Left lobe of liver (tissue), 2 donors: ENCODE results near the gene ARRDC1. TPM values are rescaled to one million over a fixed set of nuclear protein-coding genes. Genes with fewer than 3 reads are reported as not detected.

Experiments
- ATAC-seq: fragments of 200-7000 bp; cut with Tn5 transposase; one replicate; pipeline ENCODE4 v1.9.1; 2020; ENCODE audit warnings: mild to moderate bottlenecking, moderate library complexity
- DNase-seq: peaks from one replicate; pipeline ENCODE4 v3.0.0-alpha.2; 2020; ENCODE audit warnings: low spot score
- total RNA-seq: library from RNA; stranded (reverse); gene quantifications from one replicate; pipeline ENCODE4 v1.2.1, GENCODE V29; 2021
- donor health status: DM: no; HTN: no; CAD: no; lungs with moderate emphysema.
- donor health status: DM: no; HTN: yes; CAD: no.

The ARRDC1 gene
- total RNA-seq, 1 donor from 2014 or later = 29.0 TPM

DNA sequence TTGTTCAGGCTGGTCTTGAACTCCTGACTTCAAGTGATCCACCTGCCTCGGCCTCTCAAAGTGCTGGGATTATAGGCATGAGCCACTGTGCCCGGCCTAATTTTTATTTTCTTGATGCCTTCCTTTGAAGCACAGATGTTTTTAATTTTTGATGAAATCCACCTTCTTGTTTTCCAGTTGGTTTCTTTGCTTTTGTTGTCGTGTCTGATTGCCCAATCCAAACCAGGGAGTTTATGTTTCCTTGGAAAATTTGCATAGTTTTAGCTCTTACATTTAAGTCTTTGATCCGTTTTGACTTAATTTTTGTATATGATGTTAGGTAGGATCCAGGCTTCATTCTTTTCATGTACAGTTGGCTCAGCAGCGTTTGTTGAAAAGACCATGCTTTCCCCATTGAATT is 28.5 kb downstream of the ARRDC1 start:
- DNase-seq (no peak), ATAC-seq (no peak)

DNA sequence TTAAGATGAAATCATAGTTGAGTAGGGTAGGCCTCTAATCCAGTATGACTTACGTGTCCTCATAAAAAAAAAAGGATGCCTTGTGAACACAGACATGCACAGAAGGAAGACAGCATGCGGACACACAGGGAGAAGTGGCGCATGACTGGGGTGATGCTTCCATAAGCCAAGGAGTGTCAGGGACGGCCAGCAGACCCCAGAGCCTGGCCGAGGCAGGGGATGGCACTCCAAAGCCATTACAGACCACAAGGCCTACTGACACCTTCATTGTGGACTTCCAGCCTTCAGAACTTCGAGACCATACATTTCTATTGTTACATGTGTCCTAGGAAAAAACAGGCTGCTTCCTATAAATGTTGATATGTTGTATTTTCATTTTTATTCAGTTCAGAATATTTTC is 33.2 kb downstream of the ARRDC1 start:
- DNase-seq = no peak
- no peak for ATAC-seq

DNA sequence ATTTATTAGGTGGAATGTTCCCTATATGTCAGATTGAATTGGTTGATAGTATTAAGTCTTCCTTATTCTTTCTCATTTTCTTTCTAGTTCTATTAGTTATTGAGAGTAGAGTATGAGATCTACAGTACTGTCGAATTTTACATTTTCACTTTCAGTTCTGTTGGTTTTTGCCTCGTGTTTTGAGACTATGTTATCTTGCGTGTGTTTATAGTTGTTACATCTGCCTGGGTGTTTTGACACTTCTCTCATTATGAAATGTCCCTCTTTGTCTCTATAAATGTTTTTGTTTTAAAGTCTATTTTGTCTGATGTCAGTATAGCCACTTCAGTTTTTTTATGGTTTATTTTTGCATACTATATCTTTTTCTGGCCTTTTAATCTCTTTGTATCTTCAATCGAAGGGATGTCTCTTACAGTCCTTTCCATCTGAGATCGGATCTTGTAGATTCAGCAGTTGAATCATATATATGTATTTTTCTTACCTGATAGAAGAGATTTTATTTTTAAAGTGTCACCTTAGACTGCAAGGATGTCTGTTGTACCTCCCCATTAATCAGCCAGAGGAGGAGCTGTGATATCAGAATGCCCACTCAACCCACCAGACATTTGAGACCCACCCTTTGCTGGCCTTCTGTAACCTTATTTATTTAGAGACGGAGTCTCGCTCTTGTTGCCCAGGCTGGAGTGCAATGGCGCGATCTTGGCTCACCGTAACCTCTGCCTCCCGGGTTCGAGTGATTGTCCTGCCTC is 34.0 kb downstream of the ARRDC1 start:
- DNase-seq = no peak

DNA sequence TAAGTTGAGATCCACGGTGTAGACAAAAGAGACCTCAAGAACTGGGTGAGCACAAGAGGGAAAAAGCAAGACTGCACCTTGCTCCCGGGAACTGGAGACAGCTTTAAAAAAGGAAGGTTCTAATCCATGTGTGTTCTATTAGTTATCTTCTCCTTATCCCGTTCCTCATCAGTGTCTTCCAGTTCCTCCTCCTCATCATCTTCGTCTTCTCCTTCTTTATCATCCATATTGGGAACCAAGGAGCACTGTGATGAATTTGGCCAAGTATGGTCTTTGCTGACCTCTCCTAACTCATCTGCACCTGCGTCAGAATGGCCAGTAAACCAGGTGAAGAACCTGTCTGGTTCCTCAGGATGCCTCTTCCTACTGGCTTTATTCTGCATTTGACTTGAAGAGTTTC is 35.4 kb downstream of the ARRDC1 start:
- ATAC-seq (no peak), DNase-seq (no peak)

More for the DNA sequence above, 34.0 kb downstream of the ARRDC1 start:
- peak; percentile 82 for ATAC-seq

DNA sequence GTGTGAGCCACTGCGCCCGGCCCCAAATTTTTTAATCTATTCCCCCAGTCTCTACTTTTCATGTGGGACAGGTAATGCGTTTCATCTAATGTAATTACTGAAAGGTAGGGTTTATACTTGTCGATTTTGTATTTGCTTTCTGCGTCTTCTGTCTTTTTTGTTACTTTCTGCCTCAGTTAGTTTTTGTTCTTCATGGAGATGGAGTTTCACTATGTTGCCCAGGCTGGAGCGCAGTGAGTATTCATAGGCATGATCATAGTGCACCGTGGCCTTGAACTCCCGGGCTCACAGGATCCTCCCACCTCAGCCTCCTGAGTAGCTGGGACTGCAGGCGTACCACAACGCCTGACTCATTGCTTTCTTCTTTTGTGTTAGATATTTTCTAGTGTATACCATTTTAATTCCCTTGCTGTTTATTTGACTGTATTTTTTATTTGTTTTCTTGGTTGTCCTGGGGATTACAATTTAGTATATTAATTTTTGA is 36.7 kb downstream of the ARRDC1 start:
- ATAC-seq (no peak), DNase-seq (no peak)

DNA sequence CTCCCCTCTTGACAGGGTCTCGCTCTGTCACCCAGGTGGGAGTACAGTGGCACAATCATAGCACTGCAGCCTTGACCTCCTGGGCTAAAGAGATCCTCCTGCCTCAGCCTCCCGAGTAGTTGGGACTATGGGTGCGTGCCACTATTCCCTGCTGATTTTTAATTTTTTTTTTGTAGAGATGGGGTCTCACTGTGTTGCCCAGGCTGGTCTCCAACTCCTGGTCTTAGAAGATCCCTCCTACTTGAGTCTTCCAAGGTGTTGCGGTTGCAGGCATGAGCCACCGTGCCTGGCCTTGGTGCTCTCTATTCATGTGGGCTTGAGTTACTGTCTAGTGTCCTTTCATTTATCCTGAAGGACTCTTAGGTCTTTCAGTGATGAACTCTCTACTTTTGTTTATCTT is 37.4 kb downstream of the ARRDC1 start:
- ATAC-seq (no peak), DNase-seq (no peak)

DNA sequence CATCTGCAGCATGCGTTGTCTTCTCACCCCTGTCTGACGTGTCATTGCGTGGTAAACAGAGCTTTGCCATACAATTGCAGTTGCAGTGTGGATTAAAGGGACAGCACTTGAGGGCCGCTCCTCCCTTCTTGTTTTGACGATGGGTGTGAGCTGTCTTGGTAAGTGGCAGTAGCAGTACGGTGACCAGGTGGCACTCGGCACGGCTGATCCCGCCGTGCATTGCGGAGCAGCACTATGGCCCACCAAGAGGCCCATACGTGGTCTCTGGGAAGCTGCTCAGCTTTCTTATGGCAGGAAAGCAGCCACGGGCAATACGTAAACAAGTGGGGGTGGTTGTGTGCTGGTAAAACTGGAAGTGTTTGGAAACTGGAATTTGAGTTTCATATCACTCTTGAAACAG is 38.4 kb downstream of the ARRDC1 start:
- DNase-seq (no peak), ATAC-seq (no peak)

DNA sequence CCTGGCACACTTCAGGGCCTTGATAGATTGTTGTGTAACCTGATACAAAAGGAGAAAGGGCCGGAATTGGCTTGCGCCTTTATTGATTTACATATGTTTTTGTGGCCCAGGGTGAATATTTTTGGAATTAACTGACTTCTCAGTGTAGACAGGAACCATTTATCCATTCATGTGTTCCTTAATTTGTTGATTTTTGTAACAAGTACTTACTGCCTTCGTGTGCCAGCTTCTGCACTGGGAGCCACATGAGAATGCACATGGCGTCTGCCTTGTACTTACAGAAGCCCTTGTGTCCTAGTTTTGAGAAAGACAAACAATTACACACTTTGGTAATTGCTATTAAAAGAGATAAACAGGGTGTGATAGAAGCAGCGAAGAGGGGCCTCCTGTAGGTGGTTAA is 39.7 kb downstream of the ARRDC1 start:
- no peak for ATAC-seq
- no peak for DNase-seq

DNA sequence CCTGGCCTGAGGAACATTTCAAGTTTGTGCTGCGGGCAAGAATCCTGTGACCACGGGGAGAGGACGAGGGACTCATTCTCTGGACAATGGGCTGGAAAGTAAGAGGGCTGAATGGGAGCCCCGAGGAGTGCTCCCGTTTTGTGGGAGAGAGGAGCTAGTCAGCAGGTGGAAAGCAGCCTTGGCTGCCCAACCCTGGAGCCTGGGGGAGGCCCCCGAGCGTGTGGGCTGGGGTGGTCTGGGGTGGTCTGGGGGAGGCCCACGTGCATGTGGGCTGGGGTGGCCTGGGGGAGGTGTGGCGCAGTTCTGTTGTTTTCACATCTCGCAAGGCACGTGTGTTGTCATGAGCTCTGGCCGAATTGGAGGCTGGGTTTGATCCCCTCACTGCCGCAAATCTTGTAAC is 40.9 kb downstream of the ARRDC1 start:
- DNase-seq (no peak), ATAC-seq (no peak)

DNA sequence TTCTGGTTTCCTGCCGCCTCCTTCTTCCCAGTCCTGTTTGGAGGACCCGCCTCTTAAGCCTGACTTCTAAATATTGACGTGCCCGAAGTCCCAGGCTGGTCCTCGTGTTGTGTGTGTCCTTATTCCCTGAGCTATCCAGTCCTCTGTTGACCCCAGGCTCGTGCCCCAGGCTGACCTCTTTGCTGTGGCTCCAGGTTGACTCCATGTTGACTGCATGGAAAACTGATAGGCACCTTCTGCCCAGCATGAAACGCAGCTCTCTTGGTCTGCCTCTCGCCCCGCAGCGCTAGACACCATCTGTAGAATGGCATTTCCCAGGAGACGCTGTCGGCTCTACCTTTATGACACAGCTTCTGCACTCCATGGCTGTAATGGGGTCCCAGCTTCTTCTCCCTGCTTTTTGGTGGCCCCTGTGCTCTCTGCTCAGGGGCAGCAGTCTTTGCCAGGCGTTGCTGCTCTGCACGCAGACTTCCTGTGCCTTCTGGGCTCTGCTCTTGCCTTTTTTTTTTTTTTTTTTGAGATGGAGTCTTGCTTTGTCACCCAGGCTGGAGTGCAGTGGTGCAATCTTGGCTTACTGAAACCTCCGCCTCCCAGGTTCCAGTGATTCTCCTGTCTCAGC is 41.7 kb downstream of the ARRDC1 start:
- DNase-seq (no peak), ATAC-seq (no peak)

DNA sequence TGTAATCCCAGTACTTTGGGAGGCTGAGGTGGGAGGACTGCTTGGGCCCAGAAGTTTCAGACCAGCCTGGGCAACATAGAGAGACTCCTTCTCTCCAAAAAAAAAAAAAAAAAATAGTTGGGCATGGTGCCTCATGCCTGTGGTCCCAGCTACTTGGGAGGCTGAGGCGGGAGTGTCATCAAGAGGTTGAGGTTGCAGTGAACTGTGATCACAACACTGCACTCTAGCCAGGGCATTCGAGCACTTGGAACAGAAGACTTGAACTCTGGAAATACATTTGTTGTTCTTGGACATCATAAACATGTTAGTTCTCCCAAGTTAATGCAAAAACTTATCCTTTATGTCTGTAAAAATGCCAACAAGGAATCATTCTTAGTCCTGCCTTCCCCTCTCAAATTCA is 42.9 kb downstream of the ARRDC1 start:
- DNase-seq (no peak), ATAC-seq (no peak)

DNA sequence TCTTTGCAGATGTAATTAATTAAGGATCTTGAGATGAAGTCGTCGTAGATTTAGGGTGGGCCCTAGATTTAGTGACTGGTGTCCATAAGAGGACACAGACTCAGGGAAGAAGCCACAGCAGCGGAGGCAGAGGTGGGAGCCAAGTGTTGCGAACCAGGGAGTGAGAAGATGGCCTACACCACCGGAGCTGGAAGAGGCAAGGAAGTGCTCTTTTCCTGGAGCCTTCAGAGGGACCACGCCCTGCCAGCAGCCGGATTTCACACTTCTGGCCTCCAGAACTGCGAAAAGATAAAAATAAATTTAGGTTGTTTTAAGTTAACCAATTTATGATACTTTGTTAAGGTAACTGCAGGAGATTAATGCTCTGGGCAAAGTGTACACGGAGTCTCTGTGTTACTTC is 44.1 kb downstream of the ARRDC1 start:
- DNase-seq (no peak), ATAC-seq (no peak)

DNA sequence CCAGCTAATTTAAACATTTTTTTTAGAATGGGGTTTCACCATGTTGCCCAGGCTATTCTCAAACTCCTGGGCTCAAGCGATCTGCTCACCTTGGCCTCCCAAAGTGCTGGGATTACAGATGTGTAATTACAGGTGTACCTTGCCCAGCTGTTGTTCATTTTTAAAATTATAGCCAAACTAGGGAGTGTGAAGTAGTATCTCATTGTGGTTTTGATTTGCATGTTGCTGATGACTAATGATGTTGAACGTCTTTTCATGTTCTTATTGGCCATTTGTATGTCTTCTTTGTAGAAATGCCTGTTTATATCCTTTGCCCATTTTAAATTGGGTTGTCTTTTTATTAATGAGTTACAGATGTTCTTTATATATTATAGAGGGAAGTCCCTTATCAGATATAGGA is 44.8 kb downstream of the ARRDC1 start:
- no peak for DNase-seq
- ATAC-seq = no peak

DNA sequence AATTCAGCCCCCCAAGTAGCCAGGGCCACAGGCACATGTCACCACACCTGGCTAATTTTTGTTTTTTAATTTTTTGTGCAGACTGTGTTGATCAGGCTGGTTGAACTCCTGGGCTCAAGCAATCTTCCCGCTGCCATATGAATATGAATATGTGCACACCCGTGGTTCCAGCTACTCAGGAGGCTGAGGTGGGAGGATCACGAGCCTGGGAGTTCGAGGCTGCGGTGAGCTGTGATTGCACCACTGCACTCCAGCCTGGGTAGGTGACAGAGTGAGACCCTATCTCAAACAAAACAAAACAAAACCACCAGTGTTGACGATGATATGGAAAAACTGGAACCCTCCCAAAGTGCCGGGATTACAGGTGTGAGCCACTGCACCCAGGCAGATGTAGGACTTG is 45.3 kb downstream of the ARRDC1 start:
- DNase-seq = no peak
- ATAC-seq = no peak

DNA sequence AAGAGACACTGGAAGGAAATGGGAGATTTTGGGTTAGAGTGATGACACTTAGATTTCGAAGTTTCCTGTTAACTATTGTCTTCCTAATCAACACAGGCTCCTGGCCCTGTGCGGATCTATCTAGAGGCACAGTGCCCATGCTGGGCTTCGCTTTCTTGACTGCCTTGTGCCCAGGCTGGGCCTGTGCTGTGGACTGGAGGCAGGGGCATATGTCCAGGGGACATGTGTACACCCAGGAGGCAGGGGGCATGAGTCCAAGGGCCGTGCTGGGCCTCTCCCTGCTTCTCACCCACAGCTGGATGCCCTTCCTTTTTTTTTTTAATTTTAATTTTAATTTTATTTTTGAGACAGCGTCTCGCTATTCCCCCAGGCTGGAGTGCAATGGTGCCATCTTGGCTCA is 50.9 kb downstream of the ARRDC1 start:
- no peak for DNase-seq
- peak; percentile 24 for ATAC-seq

DNA sequence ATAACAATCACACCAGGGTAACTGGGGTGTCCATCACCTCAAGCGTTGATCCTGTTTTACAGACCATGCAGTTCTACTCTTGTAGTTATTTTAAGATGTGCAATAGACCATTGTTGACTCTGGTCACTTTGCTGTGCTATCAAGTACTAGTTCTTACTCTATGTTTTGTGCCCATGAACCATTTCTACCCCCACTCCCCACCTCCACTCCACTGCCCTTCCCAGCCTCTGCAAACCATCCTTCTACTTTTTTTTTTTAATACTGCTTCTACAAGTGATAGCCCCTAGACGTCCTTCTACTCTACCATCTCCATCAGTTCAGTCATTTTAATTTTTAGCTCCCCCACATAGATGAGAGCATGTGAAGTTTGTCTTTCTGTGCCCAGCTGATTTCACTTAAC is 52.1 kb downstream of the ARRDC1 start:
- no peak for ATAC-seq
- no peak for DNase-seq

DNA sequence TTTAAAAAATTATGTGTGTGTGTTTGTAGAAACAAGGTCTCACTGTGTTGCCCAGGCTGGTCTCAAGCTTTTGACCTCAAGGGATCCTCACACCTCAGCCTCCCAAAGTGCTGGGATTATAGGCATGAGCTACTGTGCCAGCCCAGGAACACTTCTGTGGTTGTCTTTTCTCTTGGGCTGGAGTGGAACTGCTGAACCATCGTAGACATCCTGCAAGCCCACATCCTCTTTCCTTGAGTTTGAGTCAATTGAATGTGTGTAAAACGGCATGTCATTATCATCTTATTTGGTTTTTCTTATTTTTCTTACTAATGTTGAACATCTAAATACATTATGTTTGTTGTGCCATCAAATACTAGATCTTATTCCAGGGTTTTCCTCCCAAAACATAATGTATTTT is 53.3 kb downstream of the ARRDC1 start:
- ATAC-seq = no peak
- DNase-seq = no peak

DNA sequence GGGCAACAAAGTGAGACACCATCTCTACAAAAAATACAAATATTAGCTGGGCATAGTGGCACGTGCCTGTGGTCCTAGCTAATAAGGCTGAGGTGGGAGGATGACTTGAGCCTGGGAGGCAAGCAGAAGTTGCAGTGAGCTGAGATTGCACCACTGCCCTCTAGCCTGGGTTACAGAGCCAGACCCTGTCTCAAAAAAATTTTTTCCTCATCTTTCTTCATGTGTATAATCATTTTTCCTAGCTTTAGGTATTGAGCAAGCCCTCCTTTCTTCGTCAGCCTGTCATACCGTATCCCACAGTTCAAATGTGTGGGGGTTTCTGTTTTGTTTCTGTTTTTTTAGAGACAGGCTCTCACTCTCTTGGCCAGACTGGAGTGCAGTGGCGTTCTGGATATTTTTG is 54.7 kb downstream of the ARRDC1 start:
- ATAC-seq (no peak), DNase-seq (no peak)

DNA sequence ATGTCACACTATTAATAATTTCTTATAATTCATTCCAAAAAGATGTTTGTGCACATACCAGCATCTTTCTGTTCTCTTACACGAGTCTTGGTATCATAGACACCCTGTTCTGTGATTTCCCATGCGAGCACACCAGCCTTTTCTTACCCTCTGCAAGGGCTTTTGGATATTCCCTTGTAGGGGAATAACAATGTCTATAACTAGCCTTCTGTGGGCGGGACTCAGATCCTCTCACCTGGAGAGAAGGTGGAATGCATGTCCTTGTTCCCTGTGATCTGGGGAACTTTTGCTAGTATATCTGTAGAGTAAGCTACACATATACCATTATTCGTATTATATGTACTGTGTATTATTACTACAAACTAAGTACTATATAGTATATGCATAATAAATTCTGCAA is 58.1 kb downstream of the ARRDC1 start:
- ATAC-seq (no peak), DNase-seq (no peak)

DNA sequence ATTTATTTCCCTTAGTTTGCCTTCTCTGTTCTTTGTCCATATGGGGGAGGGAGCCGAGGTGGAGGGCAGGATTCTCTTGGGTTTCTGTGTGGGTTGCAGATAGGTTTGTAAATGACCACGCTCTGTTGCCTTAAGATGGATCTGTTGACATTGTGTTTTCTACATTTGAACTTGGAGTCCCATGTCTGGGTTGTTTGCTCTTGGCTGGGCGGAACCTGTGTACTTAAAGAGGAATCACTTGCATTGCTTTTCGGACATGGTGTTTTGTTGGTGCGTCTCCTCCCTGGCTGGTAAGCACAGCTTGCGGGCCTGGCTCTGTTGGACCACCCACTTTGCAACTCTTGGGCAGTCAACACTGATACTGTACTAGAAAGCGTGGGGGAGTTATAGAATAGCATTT is 59.2 kb downstream of the ARRDC1 start:
- DNase-seq = peak; percentile 65
- peak; percentile 77 for ATAC-seq
